GM12878 (cell line): ENCODE data around the gene NOCT. TPM values are rescaled to one million over a fixed set of nuclear protein-coding genes. Genes with fewer than 3 reads are reported as not detected.

ENCODE experiments used
- ATAC-seq: fragments of 200-7000 bp; cut with Tn5 transposase; 3 replicates; pipeline ENCODE4 v1.9.1; 2020; ENCODE audit warnings: mild to moderate bottlenecking, moderate library complexity
- BruUV-seq: library from RNA; stranded (reverse); fragments of 400-500 nt; replicated peaks from 2 replicates; lab custom pipeline; 2021; lab: Mats Ljungman, UMichigan
- CTCF ChIA-PET: fragments of 300-600 bp; sonication (Branson Sonifier 250); formaldehyde crosslinking; extraction: SDS; loops from one replicate; lab custom pipeline; 2021; ENCODE audit warnings: inconsistent platforms; lab: Yijun Ruan, JAX
- POLR2A ChIA-PET: fragments of 350-600 bp; formaldehyde crosslinking; extraction: SDS; loops from one replicate; lab custom pipeline; 2021; ENCODE audit warnings: inconsistent platforms; lab: Charles Lee
- RAD21 ChIA-PET: fragments of 300-600 bp; sonication (Branson Sonifier 250); formaldehyde crosslinking; loops from one replicate; lab custom pipeline; 2023; ENCODE audit warnings: antibody characterized with exemption; ENCODE audit not compliant: unreplicated experiment; lab: Charles Lee
- SMC1A ChIA-PET: fragments of 300-600 bp; sonication (Branson Sonifier 250); formaldehyde crosslinking; loops from one replicate; lab custom pipeline; 2023; ENCODE audit not compliant: unreplicated experiment, uncharacterized antibody; lab: Charles Lee
- DNase-seq: peaks from one replicate; pipeline ENCODE4 v3.0.0-alpha.2; 2011; ENCODE audit warnings: low read depth, low spot score
- FAIRE-seq: peaks from 3 replicates; lab custom pipeline; 2011; peaks lifted over from hg19 to GRCh38; lab: Jason Lieb, UNC
- H2AFZ ChIP-seq: 2 replicates; pipeline ENCODE4 v1.6.0; 2011; ENCODE audit warnings: low read depth, low read length, control low read depth; ENCODE audit not compliant: control insufficient read depth
- H3K27ac ChIP-seq: 2 replicates; pipeline ENCODE4 v1.5.1; 2011; ENCODE audit warnings: control low read depth; ENCODE audit not compliant: control insufficient read depth, insufficient read depth
- H3K27me3 ChIP-seq, 2 experiments: replicated peaks in 1 of 2; 2 replicates each; pipeline versions ENCODE4 v1.6.0 to v1.6.1; 2011; ENCODE audit warnings: low read length in 1 of 2; ENCODE audit not compliant: control insufficient read depth in 2 of 2, insufficient read depth in 2 of 2
- H3K36me3 ChIP-seq, 2 experiments: 2 replicates each; pipeline ENCODE4 v1.5.1; 2011; ENCODE audit warnings: low read length in 1 of 2; ENCODE audit not compliant: control insufficient read depth in 2 of 2, insufficient read depth in 2 of 2
- H3K4me1 ChIP-seq: 2 replicates; pipeline ENCODE4 v1.6.1; 2011; ENCODE audit warnings: mild to moderate bottlenecking, low read length, moderate library complexity, mixed read lengths; ENCODE audit not compliant: control insufficient read depth, insufficient read depth
- H3K4me2 ChIP-seq: 2 replicates; pipeline ENCODE4 v1.6.0; 2011; ENCODE audit warnings: control low read depth; ENCODE audit not compliant: control insufficient read depth, insufficient read depth
- H3K4me3 ChIP-seq: fragments of 200-600 bp; sonication (generic); 2 replicates; pipeline ENCODE4 v1.5.1; 2016
- H3K79me2 ChIP-seq: 2 replicates; pipeline ENCODE4 v1.6.0; 2011; ENCODE audit warnings: low read length; ENCODE audit not compliant: control insufficient read depth, insufficient read depth
- H3K9ac ChIP-seq: 2 replicates; pipeline ENCODE4 v1.8.0; 2011; ENCODE audit warnings: low read length, control low read depth, mixed read lengths; ENCODE audit not compliant: control insufficient read depth, insufficient read depth
- H3K9me3 ChIP-seq: replicated peaks from 3 replicates; pipeline ENCODE4 v1.5.1; 2011; ENCODE audit warnings: mild to moderate bottlenecking, low read length; ENCODE audit not compliant: control insufficient read depth, insufficient read depth
- H4K20me1 ChIP-seq: 2 replicates; pipeline ENCODE4 v1.6.0; 2011; ENCODE audit not compliant: control insufficient read depth, insufficient read depth
- CEBPZ ChIP-seq: fragments of 150-350 bp; IDR thresholded peaks from 2 replicates; pipeline ENCODE4 v1.6.1; 2016; ENCODE audit warnings: low read depth, low read length
- FOXK2 ChIP-seq: fragments of 450-650 bp; IDR thresholded peaks from 2 replicates; pipeline ENCODE4 v1.6.1; 2017; ENCODE audit warnings: mild to moderate bottlenecking, moderate library complexity
- MEF2A ChIP-seq: IDR thresholded peaks from 2 replicates; pipeline ENCODE4 v1.6.1; 2011; ENCODE audit warnings: low read depth, mild to moderate bottlenecking, low read length, moderate library complexity; ENCODE audit not compliant: insufficient read depth
- PBX3 ChIP-seq: IDR thresholded peaks from 2 replicates; pipeline ENCODE4 v1.6.1; 2011; ENCODE audit warnings: mild to moderate bottlenecking, low read depth, low read length, moderate library complexity; ENCODE audit not compliant: insufficient replicate concordance
- POLR2A ChIP-seq: IDR thresholded peaks from 2 replicates; pipeline ENCODE4 v1.6.1; 2011; ENCODE audit warnings: low read depth, mild to moderate bottlenecking, low read length
- RBBP5 ChIP-seq: fragments of 200-600 bp; sonication (generic); conservative IDR thresholded peaks from 2 replicates; pipeline ENCODE4 v1.6.1; 2016
- SMC3 ChIP-seq: IDR thresholded peaks from 2 replicates; pipeline ENCODE4 v1.6.1; 2011; ENCODE audit warnings: low read length, improper control_type of control experiment, borderline replicate concordance
- TAF1 ChIP-seq: IDR thresholded peaks from 2 replicates; pipeline ENCODE4 v1.6.1; 2011; ENCODE audit warnings: mild to moderate bottlenecking, low read depth, low read length, borderline replicate concordance
- TARDBP ChIP-seq: IDR thresholded peaks from 2 replicates; pipeline ENCODE4 v1.6.1; 2016; ENCODE audit warnings: borderline replicate concordance
- ZNF592 ChIP-seq: fragments of 450-650 bp; IDR thresholded peaks from 2 replicates; pipeline ENCODE4 v1.6.1; 2017; ENCODE audit warnings: mild to moderate bottlenecking, moderate library complexity
- WGBS: methylation state at CpG from one replicate; pipeline ENCODE4 v1.1.6; 2016; ENCODE audit warnings: low lambda C conversion rate; ENCODE audit not compliant: insufficient replicate concordance, insufficient coverage; ENCODE audit errors: missing lambda C conversion rate; 5-methylcytosine and 5-hydroxymethylcytosine counted together
- in situ Hi-C: fragments of 300-500 bp; cut with MboI; formaldehyde crosslinking; loops from 9 replicates; pipeline ENCODE4 v1.14.3; 2018; ENCODE audit warnings: mixed read lengths
- intact Hi-C: fragments of 100-400 bp; cut with micrococcal nuclease; formaldehyde crosslinking; loops from one replicate; pipeline ENCODE4 v1.14.2; 2022; ENCODE audit not compliant: unreplicated experiment
- polyA plus RNA-seq, 11 experiments: library from polyadenylated mRNA; depleted of rRNA in 4 of 11; unstranded in 6 of 11; stranded (reverse) in 5 of 11; fragments of >200 nt; fragmentation: Nextera tagmentation in 4 of 11; fragmentation: Illumina TruSeq in 1 of 11; extraction: Ambion mirVana in 4 of 11; extraction: Trizol in 1 of 11; gene quantifications; 1 replicate in 1 of 11; 2 replicates in 10 of 11; pipeline versions ENCODE4 v1.2.1 to v1.2.3, GENCODE V29; 2011 to 2016; ENCODE audit warnings: inconsistent platforms in 2 of 11, missing spikeins in 2 of 11, low read depth in 1 of 11
- total RNA-seq, 4 experiments: library from RNA; depleted of rRNA in 3 of 4; stranded (reverse); fragments of >200 nt in 3 of 4; fragmentation: Illumina TruSeq in 1 of 4; extraction: Trizol in 1 of 4; gene quantifications; 2 replicates each; pipeline versions ENCODE4 v1.2.1 to v1.2.3, GENCODE V29; 2013 to 2021
- TF ChIP-seq, protein P1 (sequence below): fragments of 450-650 bp; IDR thresholded peaks from 2 replicates; pipeline ENCODE4 v1.6.1; 2017; ENCODE audit warnings: mild to moderate bottlenecking, low read depth, inconsistent platforms; ENCODE audit not compliant: poor library complexity, severe bottlenecking
- TF ChIP-seq, protein P2 (sequence below): IDR thresholded peaks from 2 replicates; pipeline ENCODE4 v1.6.1; 2011; ENCODE audit warnings: low read depth, mild to moderate bottlenecking, low read length, moderate library complexity, borderline replicate concordance; ENCODE audit errors: extremely low read depth

NOCT gene
- total and polyA plus RNA-seq, 10 of the 15 experiments (the other 5 are each of a cell fraction or from before 2014, with no cell fraction given): 1.4 to 17.6 (median 8.1) TPM

GRCh38 chr4:139042981-139043460, 27.4 kb downstream of the NOCT start:
- no peaks in the 10 kb centered on the region; the same call in 1 of the 2 replicates for H4K20me1 ChIP-seq
- H2AFZ ChIP-seq: no peak overlapping the region
- no TSS peak for BruUV-seq
- CTCF ChIA-PET: interaction anchor here (1.3 to 4.3 kb wide), 2 partner anchors 12 to 14 kb away, joined by 3 to 27 read pairs; no protein-coding TSS in a partner anchor
- H3K4me1 ChIP-seq: no peaks in the 10 kb centered on the region
- 90% methylated on average over 10 of the region's 10 CpGs for WGBS
- H3K36me3 ChIP-seq: peaks cover 12 to 24% of the 10 kb centered on the region in 2 experiments
- RAD21 ChIA-PET: interaction anchor here (0.8 to 2.4 kb wide), 2 partner anchors 13 to 33 kb away, joined by 3 to 10 read pairs; no protein-coding TSS in a partner anchor
- no peaks in the 10 kb centered on the region for H3K27me3 ChIP-seq
- in situ Hi-C loops: no loop called here
- SMC1A ChIA-PET: interaction anchor here (1.6 kb wide), 2 partner anchors 12 to 38 kb away, joined by 3 to 6 read pairs; no protein-coding TSS in a partner anchor
- intact Hi-C loops: no loop called here
- no peak overlapping the region for H3K27ac ChIP-seq
- H3K79me2 ChIP-seq: peaks cover 5% of the 10 kb centered on the region
- FAIRE-seq: no peak
- POLR2A ChIA-PET: interaction anchor here (0.6 to 0.7 kb wide), 3 partner anchors 11 to 236 kb away, joined by 3 to 5 read pairs (median 3); no protein-coding TSS in a partner anchor
- no peak overlapping the region for H3K4me2 ChIP-seq
- no peak overlapping the region for H3K9ac ChIP-seq
- ATAC-seq: no peak
- DNase-seq: no peak
- H3K9me3 ChIP-seq: no peaks in the 10 kb centered on the region
- no peak overlapping the region for H3K4me3 ChIP-seq
- TF ChIP-seq CEBPZ: no peak
- no peak for TF ChIP-seq ZNF592
- no peak for TF ChIP-seq MEF2A
- TF ChIP-seq SMC3: no peak
- TF ChIP-seq POLR2A: no peak
- TF ChIP-seq PBX3: no peak
- TF ChIP-seq, protein P1, sequence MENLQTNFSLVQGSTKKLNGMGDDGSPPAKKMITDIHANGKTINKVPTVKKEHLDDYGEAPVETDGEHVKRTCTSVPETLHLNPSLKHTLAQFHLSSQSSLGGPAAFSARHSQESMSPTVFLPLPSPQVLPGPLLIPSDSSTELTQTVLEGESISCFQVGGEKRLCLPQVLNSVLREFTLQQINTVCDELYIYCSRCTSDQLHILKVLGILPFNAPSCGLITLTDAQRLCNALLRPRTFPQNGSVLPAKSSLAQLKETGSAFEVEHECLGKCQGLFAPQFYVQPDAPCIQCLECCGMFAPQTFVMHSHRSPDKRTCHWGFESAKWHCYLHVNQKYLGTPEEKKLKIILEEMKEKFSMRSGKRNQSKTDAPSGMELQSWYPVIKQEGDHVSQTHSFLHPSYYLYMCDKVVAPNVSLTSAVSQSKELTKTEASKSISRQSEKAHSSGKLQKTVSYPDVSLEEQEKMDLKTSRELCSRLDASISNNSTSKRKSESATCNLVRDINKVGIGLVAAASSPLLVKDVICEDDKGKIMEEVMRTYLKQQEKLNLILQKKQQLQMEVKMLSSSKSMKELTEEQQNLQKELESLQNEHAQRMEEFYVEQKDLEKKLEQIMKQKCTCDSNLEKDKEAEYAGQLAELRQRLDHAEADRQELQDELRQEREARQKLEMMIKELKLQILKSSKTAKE: no peak
- TF ChIP-seq RBBP5: no peak
- TF ChIP-seq TAF1: no peak
- TF ChIP-seq, protein P2, sequence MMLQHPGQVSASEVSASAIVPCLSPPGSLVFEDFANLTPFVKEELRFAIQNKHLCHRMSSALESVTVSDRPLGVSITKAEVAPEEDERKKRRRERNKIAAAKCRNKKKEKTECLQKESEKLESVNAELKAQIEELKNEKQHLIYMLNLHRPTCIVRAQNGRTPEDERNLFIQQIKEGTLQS: no peak
- no peak for TF ChIP-seq TARDBP
- TF ChIP-seq FOXK2: no peak
